Keratinocyte (primary cell): ENCODE measurements around the gene FCER1G. TPM values are rescaled to one million over a fixed set of nuclear protein-coding genes. Genes with fewer than 3 reads are reported as not detected.

Experiments
- DNase-seq: peaks from one replicate; pipeline ENCODE4 v3.0.0-alpha.2; 2011; ENCODE audit warnings: low read depth, missing footprints, low spot score
- FAIRE-seq: peaks from 2 replicates; lab custom pipeline; 2011; peaks lifted over from hg19 to GRCh38; lab: Jason Lieb, UNC
- H2AFZ ChIP-seq: 2 replicates; pipeline ENCODE4 v1.6.0; 2012; ENCODE audit warnings: low read length, control low read depth, inconsistent platforms; ENCODE audit not compliant: control insufficient read depth
- H3K27ac ChIP-seq: 2 replicates; pipeline ENCODE4 v1.5.1; 2011; ENCODE audit warnings: low read length; ENCODE audit not compliant: control insufficient read depth, insufficient read depth
- H3K27me3 ChIP-seq: 3 replicates; pipeline ENCODE4 v1.6.0; 2011; ENCODE audit warnings: low read length; ENCODE audit not compliant: control insufficient read depth, insufficient read depth; ENCODE audit errors: extremely low read depth
- H3K36me3 ChIP-seq, 2 experiments: 2 replicates in 1 of 2; 3 replicates in 1 of 2; pipeline ENCODE4 v1.5.1; 2011; ENCODE audit warnings: low read length in 2 of 2, mild to moderate bottlenecking in 1 of 2; ENCODE audit not compliant: control insufficient read depth in 2 of 2, insufficient read depth in 2 of 2; ENCODE audit errors: extremely low read depth in 1 of 2
- H3K4me1 ChIP-seq: 3 replicates; pipeline ENCODE4 v1.5.1; 2011; ENCODE audit warnings: low read length; ENCODE audit not compliant: control insufficient read depth, insufficient read depth; ENCODE audit errors: extremely low read depth
- H3K4me2 ChIP-seq: 3 replicates; pipeline ENCODE4 v1.6.0; 2011; ENCODE audit warnings: low read depth, low read length; ENCODE audit not compliant: control insufficient read depth, insufficient read depth; ENCODE audit errors: extremely low read depth
- H3K4me3 ChIP-seq, 3 experiments: fragments of 200-600 bp in 1 of 3; sonication (generic) in 1 of 3; 2 replicates in 2 of 3; 3 replicates in 1 of 3; pipeline ENCODE4 v1.5.1; 2011 to 2016; ENCODE audit warnings: low read length in 3 of 3, mild to moderate bottlenecking in 3 of 3, control low read depth in 2 of 3, inconsistent platforms in 1 of 3, low read depth in 1 of 3, mixed read lengths in 1 of 3, mixed run types in 1 of 3, moderate library complexity in 1 of 3; ENCODE audit not compliant: control insufficient read depth in 2 of 3, insufficient read depth in 2 of 3; ENCODE audit errors: extremely low read depth in 1 of 3
- H3K79me2 ChIP-seq: 2 replicates; pipeline ENCODE4 v1.6.0; 2012; ENCODE audit warnings: low read length; ENCODE audit not compliant: control insufficient read depth, insufficient read depth
- H3K9ac ChIP-seq: 3 replicates; pipeline ENCODE4 v1.6.0; 2011; ENCODE audit warnings: low read length; ENCODE audit not compliant: control insufficient read depth, insufficient read depth; ENCODE audit errors: extremely low read depth
- H3K9me1 ChIP-seq: 3 replicates; pipeline ENCODE4 v1.6.0; 2011; ENCODE audit warnings: low read length; ENCODE audit not compliant: control insufficient read depth, insufficient read depth; ENCODE audit errors: extremely low read depth
- H3K9me3 ChIP-seq: 2 replicates; pipeline ENCODE4 v1.5.1; 2012; ENCODE audit warnings: low read depth, low read length; ENCODE audit not compliant: control insufficient read depth
- H4K20me1 ChIP-seq: 3 replicates; pipeline ENCODE4 v1.6.0; 2011; ENCODE audit warnings: low read length; ENCODE audit not compliant: control insufficient read depth, insufficient read depth; ENCODE audit errors: extremely low read depth
- EZH2 ChIP-seq: IDR thresholded peaks from one replicate; pipeline ENCODE4 v1.6.1; 2012; ENCODE audit warnings: inconsistent platforms, mild to moderate bottlenecking, low read length, moderate library complexity
- dilution Hi-C: fragments of 300-500 bp; cut with MboI; formaldehyde crosslinking; loops from one replicate; pipeline ENCODE4 v1.7.0; 2020; ENCODE audit warnings: low sequenced_read_pairs; ENCODE audit not compliant: extremely low pct_ligation_motif_present
- polyA plus RNA-seq, 5 experiments: library from polyadenylated mRNA; depleted of rRNA in 3 of 5; stranded (reverse) in 3 of 5; stranded (forward) in 1 of 5; unstranded in 1 of 5; fragments of >200 nt; gene quantifications; 1 replicate in 1 of 5; 2 replicates in 3 of 5; 3 replicates in 1 of 5; pipeline versions ENCODE4 v1.2.1 to v1.2.3, GENCODE V29; 2011 to 2012; ENCODE audit warnings: missing spikeins in 2 of 5, low read depth in 1 of 5, low replicate concordance in 1 of 5
- TF ChIP-seq, protein P1 (sequence below), 3 experiments: IDR thresholded peaks in 1 of 3; conservative IDR thresholded peaks in 1 of 3; optimal IDR thresholded peaks in 1 of 3; 2 replicates in 2 of 3; 3 replicates in 1 of 3; pipeline versions ENCODE3 to v1.5.1; 2011; ENCODE audit warnings: low read length in 3 of 3, mild to moderate bottlenecking in 3 of 3, moderate library complexity in 2 of 3, control low read depth in 1 of 3, inconsistent platforms in 1 of 3; ENCODE audit not compliant: insufficient read depth in 2 of 3; ENCODE audit errors: extremely low read depth in 1 of 3

The FCER1G gene
- polyA plus RNA-seq, 1 donor (not counting 4 experiments of a cell fraction or from before 2014, with no cell fraction given): 1.2 TPM

DNA sequence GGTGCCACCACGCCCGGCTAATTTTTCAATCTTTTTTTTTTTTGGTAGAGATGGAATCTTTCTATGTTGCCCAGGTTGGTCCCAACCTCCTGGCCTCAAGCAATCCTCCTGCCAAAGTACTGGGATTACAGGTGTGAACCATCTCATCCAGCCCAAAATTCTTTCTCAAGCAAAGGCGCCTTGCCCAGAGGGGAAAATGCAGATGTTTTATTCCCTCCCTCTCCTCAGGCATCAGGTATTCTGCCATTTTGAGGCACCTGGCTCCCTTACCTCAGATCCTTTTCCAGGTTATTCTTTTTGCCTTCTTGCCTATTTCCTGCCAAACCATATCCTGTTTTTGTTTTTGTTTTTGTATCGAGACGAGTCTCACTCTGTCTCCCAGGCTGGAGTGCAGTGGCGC, 26.7 kb upstream of the FCER1G start:
- no peak overlapping the region for H3K4me3 ChIP-seq
- no peak overlapping the region for H3K9ac ChIP-seq
- DNase-seq (no peak), FAIRE-seq (no peak)
- no peaks in the 10 kb centered on the region for H3K9me1 ChIP-seq
- H3K36me3 ChIP-seq: no peaks in the 10 kb centered on the region
- H3K4me2 ChIP-seq: no peak overlapping the region
- no peak overlapping the region for H2AFZ ChIP-seq
- no peaks in the 10 kb centered on the region for H4K20me1 ChIP-seq
- dilution Hi-C loops: no loop called here
- no peak overlapping the region for H3K27ac ChIP-seq
- H3K27me3 ChIP-seq: no peaks in the 10 kb centered on the region
- no peaks in the 10 kb centered on the region for H3K9me3 ChIP-seq
- H3K79me2 ChIP-seq: no peaks in the 10 kb centered on the region
- H3K4me1 ChIP-seq: no peaks in the 10 kb centered on the region
- TF ChIP-seq EZH2: no peak
- TF ChIP-seq, protein P1, sequence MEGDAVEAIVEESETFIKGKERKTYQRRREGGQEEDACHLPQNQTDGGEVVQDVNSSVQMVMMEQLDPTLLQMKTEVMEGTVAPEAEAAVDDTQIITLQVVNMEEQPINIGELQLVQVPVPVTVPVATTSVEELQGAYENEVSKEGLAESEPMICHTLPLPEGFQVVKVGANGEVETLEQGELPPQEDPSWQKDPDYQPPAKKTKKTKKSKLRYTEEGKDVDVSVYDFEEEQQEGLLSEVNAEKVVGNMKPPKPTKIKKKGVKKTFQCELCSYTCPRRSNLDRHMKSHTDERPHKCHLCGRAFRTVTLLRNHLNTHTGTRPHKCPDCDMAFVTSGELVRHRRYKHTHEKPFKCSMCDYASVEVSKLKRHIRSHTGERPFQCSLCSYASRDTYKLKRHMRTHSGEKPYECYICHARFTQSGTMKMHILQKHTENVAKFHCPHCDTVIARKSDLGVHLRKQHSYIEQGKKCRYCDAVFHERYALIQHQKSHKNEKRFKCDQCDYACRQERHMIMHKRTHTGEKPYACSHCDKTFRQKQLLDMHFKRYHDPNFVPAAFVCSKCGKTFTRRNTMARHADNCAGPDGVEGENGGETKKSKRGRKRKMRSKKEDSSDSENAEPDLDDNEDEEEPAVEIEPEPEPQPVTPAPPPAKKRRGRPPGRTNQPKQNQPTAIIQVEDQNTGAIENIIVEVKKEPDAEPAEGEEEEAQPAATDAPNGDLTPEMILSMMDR (optimal IDR thresholded peaks at IDR 0.05 in 1 of 3, IDR thresholded peaks at IDR 0.05 in 1 of 3, conservative IDR thresholded peaks at IDR 0.05 in 1 of 3; ENCODE audit: extremely low read depth in 1 of 3, insufficient read depth in 2 of 3, low read length in 3 of 3): no peak

DNA sequence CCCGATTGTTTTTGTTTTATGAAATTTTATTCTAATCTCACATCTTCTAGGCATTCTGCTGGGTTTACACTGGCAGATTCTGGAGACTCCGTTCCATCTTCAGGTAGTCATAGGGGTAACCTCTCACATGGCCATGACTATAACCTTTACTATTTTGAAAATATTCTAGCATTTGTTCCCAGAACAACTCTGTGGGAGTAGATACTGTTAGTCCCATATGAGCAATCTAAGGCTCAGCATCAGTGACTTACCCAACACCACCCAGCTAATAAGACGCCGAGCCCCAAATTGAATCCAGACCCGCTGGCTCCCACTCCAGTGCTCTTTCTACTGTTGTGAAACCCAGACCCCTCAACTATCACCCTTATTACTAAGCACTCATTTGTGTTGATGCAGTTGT, 26.1 kb upstream of the FCER1G start:
- no peaks in the 10 kb centered on the region for H3K9me1 ChIP-seq
- H3K36me3 ChIP-seq: no peaks in the 10 kb centered on the region
- H3K79me2 ChIP-seq: no peaks in the 10 kb centered on the region
- dilution Hi-C loops: no loop called here
- H3K4me2 ChIP-seq: no peak overlapping the region
- H3K4me1 ChIP-seq: no peaks in the 10 kb centered on the region
- H3K27me3 ChIP-seq: no peaks in the 10 kb centered on the region
- no peak for TF ChIP-seq EZH2
- TF ChIP-seq, protein P1 (optimal IDR thresholded peaks at IDR 0.05 in 1 of 3, IDR thresholded peaks at IDR 0.05 in 1 of 3, conservative IDR thresholded peaks at IDR 0.05 in 1 of 3; ENCODE audit: extremely low read depth in 1 of 3, insufficient read depth in 2 of 3, low read length in 3 of 3): no peak
- no peaks in the 10 kb centered on the region for H4K20me1 ChIP-seq
- H3K4me3 ChIP-seq: no peak overlapping the region
- DNase-seq (no peak), FAIRE-seq (no peak)
- H3K27ac ChIP-seq: no peak overlapping the region
- H3K9ac ChIP-seq: no peak overlapping the region
- no peaks in the 10 kb centered on the region for H3K9me3 ChIP-seq
- no peak overlapping the region for H2AFZ ChIP-seq
